Renal cortex interstitium (tissue), 11 donors: ENCODE results near the gene PLA2G12A. TPM values are rescaled to one million over a fixed set of nuclear protein-coding genes. Genes with fewer than 3 reads are reported as not detected.
"Not testable (repeated sequence)": the region's sequence is repeated elsewhere in the genome, so short reads cannot be mapped to it uniquely, and the experiment has no call there.

Source experiments
- DNase-seq, 11 donors: peaks; one replicate each; pipeline ENCODE4 v3.0.0-alpha.2; 2013; ENCODE audit warnings: low read depth in 9 of 11, low spot score in 4 of 11; ENCODE audit errors: extremely low read depth in 1 of 11
- polyA plus RNA-seq, 3 donors: library from polyadenylated mRNA; unstranded; fragments of 120-200 nt; gene quantifications; one replicate each; pipeline ENCODE4 v1.2.1, GENCODE V29; 2013; ENCODE audit not compliant: insufficient read length in 3 of 3

PLA2G12A gene
- polyA plus RNA-seq, 3 donors, result 26.9 to 35.4 (median 28.5) TPM

DNA sequence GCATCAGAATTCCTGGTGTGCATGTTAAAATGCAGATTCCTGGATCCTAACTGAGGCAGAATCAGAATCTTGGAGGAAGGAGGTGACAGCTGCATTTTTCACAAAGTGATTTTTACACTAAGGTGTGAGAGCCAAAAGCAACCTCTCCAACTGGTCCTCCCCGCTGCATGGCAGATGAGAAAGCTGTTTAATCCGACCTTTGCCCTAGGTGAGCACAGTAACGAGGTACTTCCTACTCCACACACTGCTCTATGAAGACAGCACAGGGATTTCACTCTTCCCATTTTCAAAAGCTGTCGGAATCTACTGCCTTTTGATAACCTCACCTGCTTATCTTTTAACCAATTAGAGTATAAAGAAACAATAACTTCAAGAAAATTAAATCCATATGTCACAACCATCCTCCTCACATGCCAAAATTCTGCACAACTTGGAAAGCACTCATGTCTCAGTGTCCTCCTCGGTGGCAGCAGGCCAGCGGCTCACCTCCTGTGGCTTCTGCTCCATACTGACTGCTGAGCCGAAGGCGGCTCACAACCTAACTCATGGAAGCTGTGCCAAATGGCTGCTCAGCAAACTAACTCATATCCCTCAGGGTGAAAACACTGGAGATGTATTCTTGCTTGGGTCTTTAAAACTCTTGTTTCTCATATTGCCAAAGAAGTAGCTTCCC, 30.2 kb downstream of the PLA2G12A start:
- no peak for DNase-seq

DNA sequence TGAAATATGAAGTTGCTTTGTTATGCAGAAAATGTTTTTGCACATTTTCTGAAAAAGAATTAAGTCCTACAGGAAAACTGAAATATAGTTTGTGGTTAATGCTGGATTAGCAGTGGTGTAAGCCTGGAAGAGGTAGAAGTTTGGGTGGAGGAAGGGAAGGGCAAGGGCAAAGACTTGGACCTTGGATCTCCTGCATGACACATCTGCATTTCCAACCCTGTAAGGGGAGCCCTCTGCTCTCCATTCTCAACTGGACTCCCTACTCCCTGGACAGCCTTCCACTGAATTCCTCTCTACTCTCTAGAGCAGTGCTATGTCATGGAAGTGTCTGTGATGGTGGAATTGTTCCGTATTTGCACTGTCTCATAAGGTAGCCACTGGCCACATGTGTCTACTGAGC, 31.2 kb downstream of the PLA2G12A start:
- no peak for DNase-seq

DNA sequence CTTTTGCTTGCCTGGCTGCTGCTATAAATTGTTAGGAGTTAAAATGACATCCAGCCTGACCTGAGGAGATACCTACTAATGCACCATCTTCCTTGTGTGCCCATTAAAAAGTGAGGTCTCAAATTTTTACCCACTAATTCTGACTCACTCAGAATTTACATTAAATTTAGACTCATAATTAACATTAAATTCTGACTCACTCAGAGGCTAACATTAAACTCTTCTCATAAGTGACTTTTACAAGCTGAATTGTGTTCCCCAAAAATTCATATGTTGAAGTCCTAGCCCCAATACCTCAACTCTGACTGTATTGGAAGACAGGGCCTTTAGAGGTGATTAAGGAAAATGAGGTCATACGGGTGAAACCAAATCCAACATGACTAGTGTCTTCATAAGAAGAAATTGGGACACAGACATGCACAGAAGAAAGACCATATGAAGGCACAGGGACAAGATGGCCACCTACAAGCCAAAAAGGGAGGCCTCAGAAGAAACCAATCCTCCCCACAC, 38.4 kb downstream of the PLA2G12A start:
- DNase-seq, result no peak

DNA sequence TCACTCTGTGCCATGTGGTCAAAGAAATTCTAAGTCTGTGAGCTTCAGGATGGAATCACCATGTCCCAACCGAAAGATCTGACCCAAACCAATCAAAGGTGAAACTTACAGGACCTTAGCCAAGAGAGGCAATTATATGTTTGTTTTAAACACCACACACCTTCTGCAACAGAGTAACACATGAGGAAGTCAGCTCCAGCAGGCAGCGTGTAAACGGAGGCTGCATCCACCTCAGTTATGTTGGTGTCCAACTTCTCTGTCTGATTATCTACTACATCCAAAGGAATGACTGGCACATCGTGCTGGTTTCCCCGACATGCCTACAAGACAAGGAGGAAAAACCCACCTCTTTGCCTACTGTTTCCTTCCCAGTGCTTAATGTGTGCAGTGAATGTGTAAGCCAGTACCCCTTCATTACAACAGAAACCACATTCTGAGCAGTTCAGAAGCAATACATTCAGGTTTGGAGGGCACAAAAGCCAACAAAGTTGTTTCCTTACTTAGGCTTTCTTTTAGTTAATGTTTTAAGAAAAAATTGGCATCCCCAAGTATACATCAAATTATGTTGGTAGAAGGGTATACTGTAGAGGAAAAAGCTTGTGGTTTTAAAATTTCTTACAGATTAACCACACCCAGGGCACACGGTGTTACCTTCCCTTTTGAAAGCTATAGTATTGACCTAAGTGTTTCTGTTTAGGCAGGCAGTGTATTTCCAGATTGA, 39.0 kb downstream of the PLA2G12A start:
- no peak for DNase-seq

- no peak for DNase-seq
These were observed 45.1 kb downstream of the PLA2G12A start for GRCh38 chr4:109684727-109685126.

DNA sequence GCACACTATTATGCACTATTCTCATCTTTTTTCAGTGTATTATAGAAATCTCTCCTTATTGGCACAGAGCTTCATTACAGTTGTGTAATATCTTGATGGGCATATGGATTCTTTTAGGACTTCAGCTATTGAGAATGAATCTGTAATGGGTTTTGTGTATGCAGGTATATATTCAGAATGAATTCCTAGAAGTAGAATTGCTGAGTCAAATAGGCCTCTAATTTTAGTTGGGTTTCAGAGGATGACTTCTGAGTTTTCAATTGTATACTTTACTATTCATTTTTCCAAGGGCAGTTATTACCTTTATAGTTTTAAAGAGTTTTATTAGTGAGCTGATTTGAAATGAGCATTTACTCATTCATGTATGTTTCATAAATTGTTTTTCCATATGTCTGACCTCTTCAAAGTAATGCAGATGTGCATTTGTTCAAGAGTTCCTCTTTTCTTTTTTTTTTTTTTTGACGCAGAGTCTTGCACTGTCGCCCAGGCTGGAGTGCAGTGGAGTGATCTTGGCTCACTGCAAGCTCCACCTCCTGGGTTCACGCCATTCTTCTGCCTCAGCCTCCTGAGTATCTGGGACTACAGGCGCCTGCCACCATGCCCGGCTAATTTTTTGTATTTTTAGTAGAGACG, 46.1 kb downstream of the PLA2G12A start:
- no peak for DNase-seq

DNA sequence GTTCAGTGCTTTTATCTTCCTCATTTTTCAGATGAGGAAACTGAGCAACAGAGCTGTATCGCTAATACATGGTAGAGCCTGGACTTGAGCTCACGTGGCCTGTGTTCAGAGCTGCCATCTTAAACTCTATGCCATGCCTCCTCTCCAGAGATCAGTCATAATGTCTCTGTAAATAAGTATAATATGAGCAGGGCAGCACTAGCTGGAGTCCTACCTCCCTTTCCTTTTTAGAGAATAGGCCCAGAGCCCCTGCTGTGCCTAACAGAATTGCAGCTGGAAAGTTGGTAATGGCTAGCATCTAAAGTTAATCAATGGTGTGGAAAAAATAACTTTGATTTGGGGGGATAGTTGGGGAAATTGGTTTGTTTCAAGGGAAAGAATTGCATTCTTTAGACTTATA, 47.0 kb downstream of the PLA2G12A start:
- DNase-seq, result no peak

DNA sequence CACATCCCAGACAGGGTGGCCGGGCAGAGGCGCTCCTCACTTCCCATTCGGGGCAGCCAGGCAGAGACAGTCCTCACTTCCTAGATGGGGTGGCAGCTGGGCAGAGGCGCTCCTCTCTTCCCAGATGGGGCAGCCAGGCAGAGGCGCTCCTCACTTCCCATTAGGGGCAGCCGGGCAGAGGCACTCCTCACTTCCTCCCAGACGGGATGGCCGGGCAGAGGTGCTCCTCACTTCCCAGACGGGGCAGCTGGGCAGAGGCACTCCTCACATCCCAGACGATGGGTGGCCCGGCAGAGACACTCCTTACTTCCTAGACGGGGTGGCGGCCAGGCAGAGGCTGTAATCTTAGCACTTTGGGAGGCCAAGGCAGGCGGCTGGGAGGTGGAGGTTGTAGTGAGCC, 50.9 kb downstream of the PLA2G12A start:
- DNase-seq, result not testable (repeated sequence)

DNA sequence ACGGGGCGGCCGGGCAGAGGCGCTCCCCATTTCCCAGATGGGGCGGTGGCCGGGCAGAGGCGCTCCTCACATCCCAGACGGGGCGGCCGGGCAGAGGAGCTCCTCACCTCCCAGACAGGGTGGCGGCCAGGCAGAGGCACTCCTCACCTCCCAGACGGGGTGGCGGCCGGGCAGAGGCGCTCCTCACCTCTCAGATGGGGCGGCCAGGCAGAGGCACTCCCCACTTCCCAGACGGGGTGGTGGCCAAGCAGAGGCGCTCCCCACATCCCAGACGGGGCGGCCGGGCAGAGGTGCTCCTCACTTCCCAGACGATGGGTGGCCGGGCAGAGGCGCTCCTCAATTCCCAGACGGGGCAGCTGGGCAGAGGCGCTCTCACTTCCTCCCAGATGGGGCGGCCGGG, 51.4 kb downstream of the PLA2G12A start:
- not testable (repeated sequence) for DNase-seq

DNA sequence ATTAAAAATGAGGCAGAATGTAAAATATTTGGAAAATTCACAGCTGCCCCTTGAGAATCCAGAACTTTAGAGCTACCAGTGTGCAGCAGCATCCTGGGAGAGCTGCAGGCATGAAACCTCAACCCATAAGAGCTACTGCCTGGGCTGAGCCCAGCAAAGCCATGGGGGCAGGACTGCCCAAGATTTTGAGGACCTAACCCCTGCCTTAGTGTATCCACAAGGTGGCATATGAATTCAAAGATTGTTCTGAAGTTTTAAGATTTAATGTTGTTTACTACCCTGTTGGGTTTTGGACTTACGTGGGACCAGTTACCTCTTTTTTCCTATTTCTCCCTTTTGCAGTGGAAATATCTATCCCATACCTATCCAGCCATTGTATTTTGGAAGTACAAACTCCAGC, 53.0 kb downstream of the PLA2G12A start:
- no peak for DNase-seq

DNA sequence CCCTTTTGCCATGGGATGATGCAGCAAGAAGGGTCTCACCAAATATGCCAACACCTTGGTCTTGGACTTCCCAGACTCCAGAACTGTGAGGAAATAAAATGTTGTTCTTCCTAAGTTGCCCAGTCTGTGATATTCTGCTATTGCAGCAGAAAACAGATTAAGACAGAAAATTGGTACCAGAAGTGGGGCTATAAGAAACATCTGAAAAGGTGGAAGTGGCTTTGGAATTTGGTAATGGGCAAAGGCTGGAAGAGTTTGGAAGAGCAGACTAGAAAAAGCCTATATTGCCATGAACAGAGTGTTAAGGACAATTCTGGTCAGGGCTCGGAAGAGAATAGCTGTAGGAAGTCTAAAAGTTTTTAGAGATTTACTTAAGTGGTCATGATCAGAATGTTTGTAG, 54.0 kb downstream of the PLA2G12A start:
- DNase-seq, result no peak

GRCh38 chr4:109675181-109675580, 54.7 kb downstream of the PLA2G12A start:
- DNase-seq, result no peak

DNA sequence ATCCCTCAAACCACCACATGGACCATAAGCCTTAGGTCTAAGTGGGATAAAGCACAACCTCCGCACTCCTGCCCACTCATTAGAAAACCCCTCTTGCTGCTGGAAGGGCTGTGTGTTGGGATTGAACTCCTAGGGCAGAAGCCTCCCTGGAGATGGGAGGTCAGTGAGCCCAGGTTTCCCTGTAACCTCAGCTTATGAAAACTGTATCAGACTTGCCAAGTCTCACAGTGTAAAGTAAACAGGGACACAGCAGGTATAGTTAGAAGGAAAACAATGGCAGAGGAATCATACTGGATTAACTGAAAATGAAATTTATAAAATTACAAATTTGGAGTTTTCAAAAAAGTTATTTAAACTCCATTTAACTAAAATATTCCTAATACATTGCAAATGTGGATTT, 56.6 kb downstream of the PLA2G12A start:
- no peak for DNase-seq

GRCh38 chr4:109672169-109672930, 57.5 kb downstream of the PLA2G12A start:
- DNase-seq, result no peak

DNA sequence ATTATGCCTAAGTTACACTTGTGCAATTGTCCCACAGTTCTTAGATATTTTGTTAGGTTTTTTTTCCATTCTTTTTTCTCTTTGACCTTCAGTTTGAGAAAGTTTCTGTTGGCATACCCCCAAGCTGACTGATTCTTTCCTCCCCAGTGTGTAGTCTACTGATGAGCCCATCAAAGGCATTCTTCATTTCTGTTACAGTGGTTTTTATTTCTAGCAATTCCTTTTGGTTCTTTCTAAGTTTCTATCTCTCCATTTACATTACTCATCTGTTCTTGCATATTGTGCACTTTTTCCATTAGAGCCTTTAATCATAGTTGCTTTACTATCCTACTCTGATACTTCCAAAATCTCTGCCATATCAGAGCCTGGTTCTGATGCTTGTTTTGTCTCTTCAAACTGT, 58.5 kb downstream of the PLA2G12A start:
- no peak for DNase-seq

DNA sequence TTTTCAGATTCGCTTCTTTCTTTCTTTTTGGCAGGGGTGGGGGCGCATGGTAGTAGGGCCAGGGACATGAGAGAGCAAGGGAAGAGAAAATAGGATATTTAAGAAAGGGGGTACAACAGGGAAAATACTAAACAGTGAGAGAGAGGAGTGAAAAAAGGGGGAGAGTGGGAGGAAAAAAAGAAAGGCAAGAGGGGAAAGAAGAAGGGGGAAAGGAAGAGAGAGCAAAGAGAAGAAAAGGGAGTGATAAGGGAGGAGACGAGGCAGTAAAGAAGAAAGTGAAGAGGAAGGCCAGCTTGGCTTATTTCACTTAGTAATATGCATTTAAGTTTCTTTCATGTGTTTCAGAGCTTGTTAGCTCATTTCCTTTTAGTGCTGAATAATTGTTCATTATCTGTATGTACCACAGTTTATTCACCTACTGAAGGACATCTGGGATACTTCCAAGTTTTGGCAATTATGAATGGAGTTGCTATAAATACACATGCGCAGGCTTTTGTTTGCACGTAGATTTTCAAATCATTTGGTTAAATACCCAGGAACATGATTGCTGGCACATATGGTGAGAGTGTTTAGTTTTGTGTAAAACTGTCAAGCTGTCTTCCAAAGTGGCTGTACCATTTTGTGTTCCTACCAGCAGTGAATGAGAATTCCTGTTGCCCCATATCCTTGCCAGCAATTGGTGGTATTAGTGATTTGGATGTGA, 63.9 kb downstream of the PLA2G12A start:
- no peak for DNase-seq

- DNase-seq, result no peak
These were observed 67.1 kb downstream of the PLA2G12A start for GRCh38 chr4:109662771-109663170.

DNA sequence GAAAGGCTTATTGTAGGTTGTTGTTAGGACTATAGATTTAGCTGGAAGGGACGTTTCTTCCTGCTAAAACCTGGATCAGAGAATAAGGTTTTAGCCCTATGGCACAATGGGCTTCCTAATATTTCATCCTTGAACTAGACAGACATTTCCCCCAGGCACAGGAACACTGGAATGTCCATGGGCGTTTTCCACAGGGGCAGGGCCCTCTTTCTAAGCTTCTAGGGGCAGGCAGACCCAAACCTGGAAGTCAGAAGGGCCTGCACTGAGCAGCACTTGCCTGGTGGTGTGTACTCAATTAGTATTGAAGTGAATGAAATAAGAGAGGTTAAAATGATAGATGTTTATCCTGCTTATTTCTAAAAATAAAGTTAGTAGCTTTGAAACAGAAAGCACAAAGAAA, 67.8 kb downstream of the PLA2G12A start:
- no peak for DNase-seq
